ENCODE results near the gene C3orf18.

DNA sequence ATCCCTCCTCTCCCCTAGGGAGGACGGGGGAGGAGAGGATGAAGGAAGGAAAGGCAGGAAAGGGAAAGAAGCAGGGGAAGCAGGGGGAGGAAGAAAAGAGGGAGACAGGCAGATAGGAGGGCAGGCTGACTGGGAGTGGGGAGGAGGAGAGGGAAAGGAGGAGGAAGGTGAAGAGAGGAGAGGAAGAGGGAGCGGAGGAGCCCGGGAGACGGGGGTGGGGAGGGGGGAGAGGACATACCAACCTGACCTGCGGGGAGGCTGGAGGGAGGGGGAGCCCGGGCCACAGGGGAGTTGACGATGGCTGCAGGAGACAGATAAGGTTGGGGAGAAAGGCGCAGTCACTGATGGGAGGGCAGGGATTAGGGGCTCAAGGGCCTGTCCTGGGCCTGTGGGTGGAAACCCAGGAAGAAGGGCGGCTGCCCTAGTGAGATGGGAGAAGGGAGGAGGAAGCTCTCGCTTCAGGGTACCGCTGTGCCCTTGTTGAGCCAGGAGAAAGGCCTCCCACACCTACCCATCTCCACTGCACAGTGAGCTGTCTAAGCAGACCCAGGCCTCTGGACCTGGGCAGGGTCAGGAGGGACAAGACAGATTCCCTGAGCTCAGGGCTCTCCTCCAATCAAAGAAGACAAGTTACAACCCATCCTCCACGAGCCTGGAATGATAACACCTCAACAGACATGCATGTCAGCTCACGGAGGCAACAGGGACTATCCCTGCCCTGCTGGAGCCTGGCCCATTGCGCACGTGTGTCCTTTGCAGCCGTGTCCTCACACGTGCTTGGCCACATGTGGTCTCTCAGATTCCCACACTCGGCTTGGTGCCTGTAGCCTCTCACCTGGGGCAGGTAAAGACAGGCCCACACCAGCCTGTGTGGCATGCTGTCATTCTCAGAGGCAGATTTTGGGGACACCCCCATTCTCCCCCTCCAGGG is 27.9 kb downstream of the C3orf18 start:
- TF ChIP-seq ZNF274 (IDR thresholded peaks at IDR 0.05; ENCODE audit: low read depth, low read length) (no peak), YY1 (IDR thresholded peaks at IDR 0.05; ENCODE audit: insufficient read depth, insufficient read length) (no peak), SUZ12 (IDR thresholded peaks at IDR 0.05; ENCODE audit: extremely low read depth, insufficient read depth, insufficient read length) (no peak)

Data from NT2/D1 (cell line).